ENCODE data around the gene ENTREP1.

- TF ChIP-seq TAF1 (IDR thresholded peaks at IDR 0.05; ENCODE audit: borderline replicate concordance, insufficient read depth, low read length) (no peak), POLR2AphosphoS5 (IDR thresholded peaks at IDR 0.05; ENCODE audit: low read depth, low read length) (no peak)
Observed at GRCh38 chr9:69303331-69303730, 21.7 kb upstream of the ENTREP1 start.
